ENCODE measurements around the gene POMT2. TPM values are rescaled to one million over a fixed set of nuclear protein-coding genes. Genes with fewer than 3 reads are reported as not detected.
"Not testable (repeated sequence)": the region's sequence is repeated elsewhere in the genome, so short reads cannot be mapped to it uniquely, and the experiment has no call there.

Gene POMT2
- polyA plus RNA-seq, 1 donor: 22.8 TPM

DNA sequence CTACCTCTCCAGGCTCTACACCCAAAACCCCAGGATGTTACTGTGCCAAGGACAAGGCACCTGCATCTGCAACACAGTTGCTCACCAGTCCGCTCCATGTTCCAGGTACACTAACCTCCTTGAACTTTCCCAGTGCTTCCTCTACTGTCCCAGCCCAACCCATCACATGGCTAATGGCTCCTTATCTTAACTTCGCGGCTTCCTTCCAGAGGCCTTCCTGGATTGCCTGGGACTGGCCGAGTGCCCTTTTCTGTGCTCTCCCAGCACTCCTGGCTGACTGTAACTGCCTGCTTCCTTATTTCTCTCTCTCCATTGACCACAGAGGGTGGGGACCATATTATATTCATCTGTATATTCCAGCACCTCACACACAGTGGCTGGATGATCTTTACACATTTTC, 20.9 kb downstream of the POMT2 start:
- no peak for DNase-seq

DNA sequence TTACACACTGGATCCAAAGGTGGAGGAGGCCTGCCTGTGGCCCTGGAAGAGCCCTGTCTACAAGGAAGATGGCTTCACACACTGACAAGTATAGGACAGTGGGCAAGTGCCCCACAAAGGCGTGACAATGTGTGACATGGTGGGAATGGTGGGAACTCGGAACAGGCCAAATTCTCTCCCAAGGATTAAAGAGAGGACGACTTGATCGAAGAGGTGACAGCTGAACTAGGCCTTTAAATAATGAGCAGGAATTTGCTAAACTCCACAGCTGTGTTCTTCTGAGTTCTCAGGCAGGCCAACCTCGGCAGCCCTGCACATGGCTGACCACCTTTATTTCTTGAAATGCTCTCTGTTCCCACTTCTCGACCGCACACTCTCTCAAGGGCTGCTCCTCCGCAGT, 23.8 kb downstream of the POMT2 start:
- no peak for DNase-seq

DNA sequence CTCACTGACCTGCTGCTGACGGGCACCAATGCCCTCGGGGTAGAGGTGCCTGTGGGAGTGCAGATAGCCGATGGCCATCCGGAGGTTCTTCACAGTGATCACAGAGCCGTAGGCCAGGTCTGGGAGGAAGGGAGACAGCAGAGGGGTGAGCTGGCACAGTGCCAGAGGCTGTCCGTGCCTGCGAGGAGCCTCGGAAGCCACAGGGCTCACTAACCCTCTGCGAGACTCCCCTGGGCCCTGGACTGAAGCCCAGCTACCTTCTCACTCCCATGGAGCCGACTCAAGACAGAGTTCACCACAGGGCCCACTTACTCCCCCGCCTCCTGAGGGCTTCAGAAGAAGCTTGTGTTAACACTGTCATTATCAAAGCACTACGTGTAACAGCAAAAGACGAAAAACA, 24.5 kb downstream of the POMT2 start:
- DNase-seq: no peak

- no peak for DNase-seq
Observed at GRCh38 chr14:77290705-77291104, 30.0 kb downstream of the POMT2 start.

DNA sequence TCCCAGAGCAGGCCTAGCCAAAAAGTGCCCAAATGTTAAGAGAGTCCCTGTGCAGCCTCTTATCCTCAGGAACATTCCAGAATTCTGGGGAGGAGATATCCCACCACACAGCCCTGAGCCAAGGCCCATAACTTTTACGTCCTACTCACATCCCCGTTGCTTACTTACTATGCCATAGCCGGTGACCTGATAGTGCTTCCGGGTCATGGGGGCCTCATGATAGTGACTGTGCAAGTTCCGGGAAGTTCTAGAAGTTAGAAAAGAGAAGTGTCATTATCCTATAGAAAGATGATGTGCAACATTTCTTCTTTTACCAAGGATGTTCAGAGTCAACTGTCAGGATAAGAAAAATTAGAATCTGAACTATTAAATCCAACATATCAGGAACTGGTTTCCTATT, 34.1 kb downstream of the POMT2 start:
- DNase-seq: no peak

DNA sequence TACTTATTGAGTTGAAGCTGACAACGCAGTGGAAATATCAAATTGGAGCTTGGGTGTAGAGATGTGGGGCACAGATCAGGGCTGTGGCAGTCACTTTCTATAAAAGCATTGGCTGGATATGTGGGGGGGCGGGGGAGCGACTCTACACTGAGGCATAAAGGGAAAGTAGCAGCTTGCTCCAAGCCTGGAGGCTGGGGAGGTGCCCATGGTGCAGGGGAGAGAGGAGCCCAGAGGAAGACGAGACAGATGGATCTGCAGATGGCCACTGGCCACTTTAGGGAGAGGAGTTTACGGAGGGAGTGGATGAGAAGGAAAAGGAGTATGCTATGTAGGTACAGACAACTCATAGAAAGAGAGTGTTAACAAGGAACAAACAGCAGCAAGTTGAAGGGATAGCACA, 36.2 kb downstream of the POMT2 start:
- no peak for DNase-seq

DNA sequence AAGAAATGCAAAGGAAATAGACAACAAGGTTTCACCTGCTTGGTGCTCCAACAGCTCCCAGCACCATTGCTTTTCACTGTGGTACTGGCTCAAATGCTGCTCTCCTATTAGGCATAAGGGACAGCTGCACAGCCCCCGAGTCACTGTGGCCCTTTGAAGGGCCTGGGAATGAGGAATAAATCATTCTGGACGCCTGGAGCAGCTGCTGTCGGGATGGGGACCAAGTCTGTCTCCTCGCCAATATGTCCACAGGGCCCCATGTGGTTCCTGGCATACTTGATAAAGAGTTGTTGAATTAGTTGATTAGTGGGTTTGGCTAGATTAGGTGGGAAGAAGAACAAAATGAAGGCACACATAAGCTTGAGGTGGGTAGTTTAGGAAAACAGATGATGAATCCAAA, 36.6 kb downstream of the POMT2 start:
- no peak for DNase-seq

- no peak for DNase-seq
Observed at GRCh38 chr14:77281852-77282410, 38.8 kb downstream of the POMT2 start.

GRCh38 chr14:77280921-77281320, 39.8 kb downstream of the POMT2 start:
- DNase-seq: not testable (repeated sequence)

GRCh38 chr14:77279719-77280118, 41.0 kb downstream of the POMT2 start:
- DNase-seq: no peak

- DNase-seq: no peak
Observed at GRCh38 chr14:77278461-77279230, 42.0 kb downstream of the POMT2 start.

- DNase-seq: no peak
Observed at GRCh38 chr14:77276959-77277358, 43.7 kb downstream of the POMT2 start.

- DNase-seq: no peak
Observed at GRCh38 chr14:77276295-77276935, 44.3 kb downstream of the POMT2 start.

- DNase-seq: no peak
Observed at GRCh38 chr14:77275601-77276017, 45.1 kb downstream of the POMT2 start.

GRCh38 chr14:77275041-77275580, 45.6 kb downstream of the POMT2 start:
- DNase-seq: no peak

- no peak for DNase-seq
Observed at GRCh38 chr14:77273796-77274195, 46.9 kb downstream of the POMT2 start.

- no peak for DNase-seq
Observed at GRCh38 chr14:77272261-77272660, 48.4 kb downstream of the POMT2 start.

DNA sequence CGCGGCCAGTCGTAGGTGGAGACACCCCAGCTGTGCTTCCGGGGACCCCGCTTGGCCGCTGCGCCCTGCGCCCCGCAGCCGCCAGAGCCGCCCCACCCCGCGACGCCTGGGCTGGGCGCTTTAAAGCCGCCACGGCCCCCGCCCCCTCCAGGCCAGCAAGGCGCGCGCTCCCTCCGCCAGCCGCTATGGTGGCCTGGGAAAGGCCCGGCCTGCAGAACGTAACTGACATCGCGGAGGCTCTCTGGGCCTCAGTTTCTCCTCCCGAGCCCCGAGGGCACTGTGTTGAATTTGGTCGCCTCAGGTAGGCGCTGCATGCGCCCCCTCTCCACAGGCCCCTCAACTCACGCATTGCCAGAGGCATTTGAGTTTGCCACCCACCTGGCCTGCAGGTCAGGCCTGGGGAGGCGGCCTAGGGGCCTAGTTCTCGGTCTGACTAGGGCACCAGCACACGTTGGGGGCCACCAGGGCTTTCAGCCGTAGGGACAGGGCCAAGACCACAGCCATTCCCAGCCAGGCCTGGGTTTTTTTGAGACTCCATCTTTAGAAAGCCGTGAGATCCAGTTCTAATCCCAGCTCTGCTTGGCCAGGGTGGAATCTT, 49.5 kb downstream of the POMT2 start, which contains the start of gene NGB:
Gene NGB, minus strand, starts transcription at position 94 of the 598 bp plus-strand sequence. CDS start 269 bp downstream, outside the sequence.
- no peak for DNase-seq

GRCh38 chr14:77270361-77271112, 50.1 kb downstream of the POMT2 start:
- no peak for DNase-seq

GRCh38 chr14:77268989-77269600, 51.6 kb downstream of the POMT2 start:
- DNase-seq: no peak

DNA sequence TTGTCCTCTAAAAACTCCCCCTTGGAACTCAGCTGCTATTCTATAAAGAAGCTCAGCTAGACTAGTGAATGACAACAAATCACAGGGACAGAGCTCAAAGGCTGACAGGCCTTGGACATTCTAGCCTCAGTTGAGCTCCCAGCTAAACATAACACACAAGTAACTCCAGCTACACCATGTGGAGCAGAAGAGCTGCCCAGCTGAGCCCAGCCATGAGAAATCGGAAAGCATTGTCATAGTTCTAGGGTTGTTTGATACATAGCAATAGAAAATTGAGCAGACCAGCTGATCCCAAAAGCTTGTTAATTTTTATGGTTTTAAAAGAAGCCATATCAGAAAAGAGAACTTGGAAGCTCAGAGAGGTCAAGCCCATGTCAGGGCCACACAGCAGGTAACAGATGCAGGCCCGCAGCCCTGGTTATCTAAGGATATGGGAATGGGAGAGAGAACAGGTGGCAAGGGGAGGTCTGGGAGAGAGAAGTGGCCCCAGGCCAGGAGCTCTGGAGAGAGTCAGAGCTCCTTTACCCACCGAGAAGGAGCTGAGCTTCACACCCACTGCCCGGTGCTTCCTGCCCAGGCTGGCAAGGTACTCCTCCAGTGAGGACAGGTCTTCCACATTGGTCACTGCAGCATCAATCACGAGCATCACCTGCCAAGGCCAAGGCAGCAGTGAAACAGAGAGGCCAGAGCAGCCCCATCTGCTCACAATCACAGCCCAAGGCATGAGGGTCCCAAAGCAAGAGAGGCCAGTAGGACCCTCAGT, 52.6 kb downstream of the POMT2 start:
- DNase-seq: no peak

Measured in hindlimb muscle (tissue), 1 donor.